ENCODE data around the gene DNAJB11.

Gene DNAJB11

GRCh38 chr3:186538779-186539178, 31.7 kb upstream of the DNAJB11 start:
- no peak overlapping the region for H3K27ac ChIP-seq
- TF ChIP-seq CTCF (conservative IDR thresholded peaks at IDR 0.05) = no peak

- H3K27ac ChIP-seq = peak overlapping the region; percentile 54; the same call in 1 of the 2 replicates
- TF ChIP-seq CTCF (conservative IDR thresholded peaks at IDR 0.05) = peak; percentile 76
Measured at GRCh38 chr3:186540221-186540834, 30.2 kb upstream of the DNAJB11 start.

- peak; percentile 34 for TF ChIP-seq CTCF (conservative IDR thresholded peaks at IDR 0.05)
- H3K27ac ChIP-seq = 0 out of 2 replicates have a peak overlapping the region, but pooled peaks have one; percentile 54
Measured at GRCh38 chr3:186540835-186541226, 29.7 kb upstream of the DNAJB11 start.

- no peak for TF ChIP-seq CTCF (conservative IDR thresholded peaks at IDR 0.05)
- H3K27ac ChIP-seq = no peak within 1 kb of the TSS
Measured at GRCh38 chr3:186544281-186544680, 26.2 kb upstream of the DNAJB11 start, which contains the start of gene CRYGS. Gene CRYGS, minus strand, starts transcription at chr3:186544380. Its CDS starts 54 bp downstream, at chr3:186544326.

GRCh38 chr3:186549497-186549896, 21.0 kb upstream of the DNAJB11 start:
- no peak overlapping the region for H3K27ac ChIP-seq
- TF ChIP-seq CTCF (conservative IDR thresholded peaks at IDR 0.05) = no peak

- peak; percentile 44 for TF ChIP-seq CTCF (conservative IDR thresholded peaks at IDR 0.05)
- H3K27ac ChIP-seq = no peak overlapping the region
Measured at GRCh38 chr3:186551387-186551786, 19.1 kb upstream of the DNAJB11 start.

- H3K27ac ChIP-seq = no peak overlapping the region
- TF ChIP-seq CTCF (conservative IDR thresholded peaks at IDR 0.05) = no peak
Measured at GRCh38 chr3:186552408-186553031, 18.0 kb upstream of the DNAJB11 start.
